BLaER1 (cell line): ENCODE data around the gene MID1.

Source experiments
- H3K27ac ChIP-seq: shearing (Covaris generic); formaldehyde crosslinking; 2 replicates; pipeline ENCODE4 v1.8.1; 2022
- H3K27me3 ChIP-seq: shearing (Covaris generic); formaldehyde crosslinking; 2 replicates; pipeline ENCODE4 v1.8.1; 2022
- H3K36me3 ChIP-seq: shearing (Covaris generic); formaldehyde crosslinking; 2 replicates; pipeline ENCODE4 v1.8.1; 2022
- H3K4me1 ChIP-seq: shearing (Covaris generic); formaldehyde crosslinking; 2 replicates; pipeline ENCODE4 v1.8.1; 2022
- H3K4me2 ChIP-seq: shearing (Covaris generic); formaldehyde crosslinking; 2 replicates; pipeline ENCODE4 v1.8.1; 2022
- H3K4me3 ChIP-seq: shearing (Covaris generic); formaldehyde crosslinking; 2 replicates; pipeline ENCODE4 v1.8.1; 2022
- H3K9ac ChIP-seq: shearing (Covaris generic); formaldehyde crosslinking; 2 replicates; pipeline ENCODE4 v1.8.1; 2022
- H3K9me3 ChIP-seq: shearing (Covaris generic); formaldehyde crosslinking; 2 replicates; pipeline ENCODE4 v1.8.1; 2022
- H4K20me1 ChIP-seq: shearing (Covaris generic); formaldehyde crosslinking; 2 replicates; pipeline ENCODE4 v1.8.1; 2022
- Cebpa-rat ChIP-seq: shearing (Covaris generic); IDR thresholded peaks from 2 replicates; pipeline ENCODE4 v1.8.1; 2022

Gene MID1

GRCh38 chrX:10567136-10567535, 53.2 kb downstream of the MID1 start:
- no peak overlapping the region for H3K27ac ChIP-seq
- no peak overlapping the region for H3K9ac ChIP-seq
- H3K36me3 ChIP-seq: no peaks in the 10 kb centered on the region
- H4K20me1 ChIP-seq: no peaks in the 10 kb centered on the region; the same call in 1 of the 2 replicates
- H3K4me1 ChIP-seq: no peaks in the 10 kb centered on the region
- no peak overlapping the region for H3K4me2 ChIP-seq
- H3K4me3 ChIP-seq: no peak overlapping the region
- no peaks in the 10 kb centered on the region for H3K9me3 ChIP-seq
- no peak for TF ChIP-seq Cebpa-rat
- peaks cover 73% of the 10 kb centered on the region for H3K27me3 ChIP-seq

- no peak overlapping the region for H3K4me2 ChIP-seq
- H3K4me1 ChIP-seq: no peaks in the 10 kb centered on the region
Measured at GRCh38 chrX:10566716-10567097, 53.7 kb downstream of the MID1 start.

GRCh38 chrX:10564484-10564883, 55.9 kb downstream of the MID1 start:
- no peaks in the 10 kb centered on the region for H3K4me1 ChIP-seq
- H3K27ac ChIP-seq: no peak overlapping the region
- no peaks in the 10 kb centered on the region; the same call in 1 of the 2 replicates for H4K20me1 ChIP-seq
- no peak overlapping the region for H3K4me3 ChIP-seq
- no peaks in the 10 kb centered on the region for H3K36me3 ChIP-seq
- no peak for TF ChIP-seq Cebpa-rat
- H3K9ac ChIP-seq: no peak overlapping the region
- peaks cover 73% of the 10 kb centered on the region for H3K27me3 ChIP-seq
- no peak overlapping the region for H3K4me2 ChIP-seq
- no peaks in the 10 kb centered on the region for H3K9me3 ChIP-seq

More at GRCh38 chrX:10566716-10567097, 53.7 kb downstream of the MID1 start:
- no peak overlapping the region for H3K27ac ChIP-seq
- H3K9ac ChIP-seq: no peak overlapping the region
- H3K27me3 ChIP-seq: peaks cover 75% of the 10 kb centered on the region
- no peak for TF ChIP-seq Cebpa-rat
- H3K9me3 ChIP-seq: no peaks in the 10 kb centered on the region
- no peaks in the 10 kb centered on the region for H3K36me3 ChIP-seq
- no peaks in the 10 kb centered on the region; the same call in 1 of the 2 replicates for H4K20me1 ChIP-seq
- H3K4me3 ChIP-seq: no peak overlapping the region

- peaks cover 26% of the 10 kb centered on the region for H3K9me3 ChIP-seq
- no peaks in the 10 kb centered on the region for H4K20me1 ChIP-seq
- H3K4me1 ChIP-seq: no peaks in the 10 kb centered on the region
- H3K9ac ChIP-seq: no peak overlapping the region
- H3K4me2 ChIP-seq: no peak overlapping the region
- no peak overlapping the region for H3K4me3 ChIP-seq
- peaks cover 72% of the 10 kb centered on the region for H3K27me3 ChIP-seq
- no peak for TF ChIP-seq Cebpa-rat
- no peak overlapping the region for H3K27ac ChIP-seq
- H3K36me3 ChIP-seq: no peaks in the 10 kb centered on the region
Measured at GRCh38 chrX:10557166-10557565, 63.2 kb downstream of the MID1 start.

GRCh38 chrX:10556405-10556804, 64.0 kb downstream of the MID1 start:
- H3K36me3 ChIP-seq: no peaks in the 10 kb centered on the region
- no peaks in the 10 kb centered on the region for H3K4me1 ChIP-seq
- no peak overlapping the region for H3K9ac ChIP-seq
- TF ChIP-seq Cebpa-rat: no peak
- no peak overlapping the region for H3K27ac ChIP-seq
- H3K4me2 ChIP-seq: no peak overlapping the region
- H4K20me1 ChIP-seq: no peaks in the 10 kb centered on the region
- H3K27me3 ChIP-seq: peaks cover 73% of the 10 kb centered on the region
- H3K4me3 ChIP-seq: no peak overlapping the region
- peaks cover 26% of the 10 kb centered on the region for H3K9me3 ChIP-seq

GRCh38 chrX:10555846-10556245, 64.5 kb downstream of the MID1 start:
- Histone ChIP-seq H3K9me3 (peaks cover 26% of the 10 kb centered on the region), H3K4me1 (no peaks in the 10 kb centered on the region), H3K27ac (no peak overlapping the region), H3K36me3 (no peaks in the 10 kb centered on the region), H3K4me3 (no peak overlapping the region), H3K27me3 (peaks cover 78% of the 10 kb centered on the region), H4K20me1 (no peaks in the 10 kb centered on the region), H3K9ac (no peak overlapping the region), H3K4me2 (no peak overlapping the region)
- TF ChIP-seq Cebpa-rat: no peak

GRCh38 chrX:10554612-10555270, 65.6 kb downstream of the MID1 start:
- H3K4me2 ChIP-seq: no peak overlapping the region
- H3K4me1 ChIP-seq: no peaks in the 10 kb centered on the region
- H3K9ac ChIP-seq: no peak overlapping the region
- no peak for TF ChIP-seq Cebpa-rat
- no peaks in the 10 kb centered on the region for H3K36me3 ChIP-seq
- H3K4me3 ChIP-seq: no peak overlapping the region
- no peaks in the 10 kb centered on the region for H4K20me1 ChIP-seq
- peaks cover 26% of the 10 kb centered on the region for H3K9me3 ChIP-seq
- H3K27me3 ChIP-seq: peaks cover 78% of the 10 kb centered on the region
- H3K27ac ChIP-seq: no peak overlapping the region

- Histone ChIP-seq H3K4me3 (no peak overlapping the region), H3K4me1 (no peaks in the 10 kb centered on the region), H4K20me1 (no peaks in the 10 kb centered on the region; the same call in 1 of the 2 replicates), H3K9me3 (no peaks in the 10 kb centered on the region), H3K9ac (no peak overlapping the region), H3K27me3 (peaks cover 85% of the 10 kb centered on the region), H3K36me3 (no peaks in the 10 kb centered on the region), H3K27ac (no peak overlapping the region), H3K4me2 (no peak overlapping the region)
- no peak for TF ChIP-seq Cebpa-rat
Measured at GRCh38 chrX:10549280-10549679, 71.1 kb downstream of the MID1 start.

GRCh38 chrX:10548688-10549087, 71.7 kb downstream of the MID1 start:
- H3K4me3 ChIP-seq: no peak overlapping the region
- no peaks in the 10 kb centered on the region; the same call in 1 of the 2 replicates for H4K20me1 ChIP-seq
- no peak overlapping the region for H3K4me2 ChIP-seq
- H3K9ac ChIP-seq: no peak overlapping the region
- no peaks in the 10 kb centered on the region for H3K9me3 ChIP-seq
- no peak for TF ChIP-seq Cebpa-rat
- H3K27ac ChIP-seq: no peak overlapping the region
- no peaks in the 10 kb centered on the region for H3K4me1 ChIP-seq
- H3K36me3 ChIP-seq: no peaks in the 10 kb centered on the region
- peaks cover 85% of the 10 kb centered on the region for H3K27me3 ChIP-seq

- TF ChIP-seq Cebpa-rat: no peak
Measured at GRCh38 chrX:10545882-10546281, 74.5 kb downstream of the MID1 start.

More at GRCh38 chrX:10545882-10546281, 74.5 kb downstream of the MID1 start:
- H3K36me3 ChIP-seq: no peaks in the 10 kb centered on the region
- H3K4me2 ChIP-seq: no peak overlapping the region
- no peaks in the 10 kb centered on the region; the same call in 1 of the 2 replicates for H4K20me1 ChIP-seq
- no peaks in the 10 kb centered on the region for H3K4me1 ChIP-seq
- peaks cover 98% of the 10 kb centered on the region for H3K27me3 ChIP-seq
- no peak overlapping the region for H3K9ac ChIP-seq
- no peak overlapping the region for H3K27ac ChIP-seq
- H3K9me3 ChIP-seq: no peaks in the 10 kb centered on the region
- H3K4me3 ChIP-seq: no peak overlapping the region
